ENCODE data around the gene PAX5.

PAX5 gene

GRCh38 chr9:37038302-37038942, 4.4 kb upstream of the PAX5 start:
- no peak for DNase-seq (ENCODE audit: low read depth, low spot score)
- H3K4me3 ChIP-seq (ENCODE audit: low read length): no peak overlapping the region

- H3K4me3 ChIP-seq (ENCODE audit: low read length): peak overlapping the region; percentile 53
- DNase-seq (ENCODE audit: low read depth, low spot score): no peak
Measured at GRCh38 chr9:37037503-37038301, 3.6 kb upstream of the PAX5 start.

- no peak for DNase-seq (ENCODE audit: low read depth, low spot score)
Measured at GRCh38 chr9:37036776-37037502, 2.9 kb upstream of the PAX5 start.

GRCh38 chr9:37036371-37036775, 2.3 kb upstream of the PAX5 start:
- DNase-seq (ENCODE audit: low read depth, low spot score): no peak
- peak overlapping the region; percentile 53 for H3K4me3 ChIP-seq (ENCODE audit: low read length)

More at GRCh38 chr9:37036776-37037502, 2.9 kb upstream of the PAX5 start:
- peak overlapping the region; percentile 53 for H3K4me3 ChIP-seq (ENCODE audit: low read length)

- H3K4me3 ChIP-seq (ENCODE audit: low read length): no peak overlapping the region
- DNase-seq (ENCODE audit: low read depth, low spot score): no peak
Measured at GRCh38 chr9:37035648-37036370, 1.7 kb upstream of the PAX5 start.

- DNase-seq (ENCODE audit: low read depth, low spot score): no peak
- H3K4me3 ChIP-seq (ENCODE audit: low read length): no peak overlapping the region
Measured at GRCh38 chr9:37034938-37035647, 1.0 kb upstream of the PAX5 start.

GRCh38 chr9:37034305-37034937, 353 bp upstream of the PAX5 start:
- DNase-seq (ENCODE audit: low read depth, low spot score): no peak
- H3K4me3 ChIP-seq (ENCODE audit: low read length): no peak overlapping the region

- no peak for DNase-seq (ENCODE audit: low read depth, low spot score)
- H3K4me3 ChIP-seq (ENCODE audit: low read length): no peak overlapping the region
Measured at GRCh38 chr9:37033141-37033540, 927 bp downstream of the PAX5 start.

GRCh38 chr9:37032713-37033112, 1.4 kb downstream of the PAX5 start:
- no peak overlapping the region for H3K4me3 ChIP-seq (ENCODE audit: low read length)
- no peak for DNase-seq (ENCODE audit: low read depth, low spot score)

GRCh38 chr9:37031902-37032301, 2.2 kb downstream of the PAX5 start:
- no peak for DNase-seq (ENCODE audit: low read depth, low spot score)
- H3K4me3 ChIP-seq (ENCODE audit: low read length): no peak overlapping the region

- H3K4me3 ChIP-seq (ENCODE audit: low read length): no peak overlapping the region
- DNase-seq (ENCODE audit: low read depth, low spot score): no peak
Measured at GRCh38 chr9:37031081-37031480, 3.0 kb downstream of the PAX5 start.

GRCh38 chr9:37030611-37030939, 3.5 kb downstream of the PAX5 start:
- no peak overlapping the region for H3K4me3 ChIP-seq (ENCODE audit: low read length)

GRCh38 chr9:37029776-37030610, 4.1 kb downstream of the PAX5 start:
- H3K4me3 ChIP-seq (ENCODE audit: low read length): no peak overlapping the region
- DNase-seq (ENCODE audit: low read depth, low spot score): no peak

More at GRCh38 chr9:37030611-37030939, 3.5 kb downstream of the PAX5 start:
- peak; percentile 19 for DNase-seq (ENCODE audit: low read depth, low spot score)

GRCh38 chr9:37029304-37029775, 4.7 kb downstream of the PAX5 start:
- no peak overlapping the region for H3K4me3 ChIP-seq (ENCODE audit: low read length)

GRCh38 chr9:37028420-37029031, 5.5 kb downstream of the PAX5 start:
- DNase-seq (ENCODE audit: low read depth, low spot score): no peak
- H3K4me3 ChIP-seq (ENCODE audit: low read length): no peak overlapping the region

More at GRCh38 chr9:37029304-37029775, 4.7 kb downstream of the PAX5 start:
- no peak for DNase-seq (ENCODE audit: low read depth, low spot score)

- H3K4me3 ChIP-seq (ENCODE audit: low read length): peak overlapping the region; percentile 49
- DNase-seq (ENCODE audit: low read depth, low spot score): peak; percentile 85
Measured at GRCh38 chr9:37027582-37028419, 6.3 kb downstream of the PAX5 start.

Measured in Jurkat, Clone E6-1 (cell line).